ENCODE data around the gene MYZAP.

DNA sequence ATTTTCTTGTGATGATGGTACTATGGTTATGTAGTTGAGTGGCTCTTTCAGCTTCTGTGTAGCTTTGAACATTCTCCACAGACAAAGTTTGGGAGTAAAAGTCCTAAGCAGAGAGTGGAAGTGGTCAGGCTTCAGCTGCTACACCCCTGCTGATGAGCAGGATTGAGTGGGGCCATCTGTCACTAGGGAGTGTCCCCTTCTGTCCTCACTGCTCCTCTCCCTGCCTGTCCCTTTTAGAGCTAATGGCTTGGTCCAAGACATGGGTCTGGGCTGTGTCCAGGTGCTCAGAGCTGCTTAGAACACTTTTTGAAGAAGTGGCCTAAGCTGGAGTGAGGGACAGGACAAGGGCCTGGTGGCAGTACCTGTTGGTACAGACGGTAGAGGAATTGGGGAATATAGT is 15.1 kb downstream of the MYZAP start:
- TF ChIP-seq, protein P1, sequence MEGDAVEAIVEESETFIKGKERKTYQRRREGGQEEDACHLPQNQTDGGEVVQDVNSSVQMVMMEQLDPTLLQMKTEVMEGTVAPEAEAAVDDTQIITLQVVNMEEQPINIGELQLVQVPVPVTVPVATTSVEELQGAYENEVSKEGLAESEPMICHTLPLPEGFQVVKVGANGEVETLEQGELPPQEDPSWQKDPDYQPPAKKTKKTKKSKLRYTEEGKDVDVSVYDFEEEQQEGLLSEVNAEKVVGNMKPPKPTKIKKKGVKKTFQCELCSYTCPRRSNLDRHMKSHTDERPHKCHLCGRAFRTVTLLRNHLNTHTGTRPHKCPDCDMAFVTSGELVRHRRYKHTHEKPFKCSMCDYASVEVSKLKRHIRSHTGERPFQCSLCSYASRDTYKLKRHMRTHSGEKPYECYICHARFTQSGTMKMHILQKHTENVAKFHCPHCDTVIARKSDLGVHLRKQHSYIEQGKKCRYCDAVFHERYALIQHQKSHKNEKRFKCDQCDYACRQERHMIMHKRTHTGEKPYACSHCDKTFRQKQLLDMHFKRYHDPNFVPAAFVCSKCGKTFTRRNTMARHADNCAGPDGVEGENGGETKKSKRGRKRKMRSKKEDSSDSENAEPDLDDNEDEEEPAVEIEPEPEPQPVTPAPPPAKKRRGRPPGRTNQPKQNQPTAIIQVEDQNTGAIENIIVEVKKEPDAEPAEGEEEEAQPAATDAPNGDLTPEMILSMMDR (IDR thresholded peaks at IDR 0.05), result no peak
- TF ChIP-seq EP300 (IDR thresholded peaks at IDR 0.05) (no peak), POLR2A (IDR thresholded peaks at IDR 0.05) (no peak)

All from ovary (tissue), 3 donors.